Sigmoid colon (tissue), 4 donors: ENCODE data around the gene KRT27.

Experiments used
- CTCF ChIP-seq, 4 experiments: fragments of 450-650 bp in 3 of 4; fragments of 200-600 bp in 1 of 4; IDR thresholded peaks; one replicate each; pipeline ENCODE4 v1.5.1; 2016 to 2019; ENCODE audit warnings: antibody characterized with exemption in 4 of 4, mild to moderate bottlenecking in 3 of 4, moderate library complexity in 2 of 4
- EP300 ChIP-seq, 4 donors: sonication (generic); formaldehyde crosslinking; IDR thresholded peaks; one replicate each; pipeline ENCODE4 v1.6.1; 2017; ENCODE audit warnings: antibody characterized with exemption in 4 of 4
- POLR2AphosphoS5 ChIP-seq, 4 donors: sonication (generic); formaldehyde crosslinking; IDR thresholded peaks; one replicate each; pipeline ENCODE4 v1.6.1; 2017; ENCODE audit warnings: antibody characterized with exemption in 4 of 4

GRCh38 chr17:40727447-40728231 is 54.7 kb downstream of the KRT27 start:
- no peak for TF ChIP-seq POLR2AphosphoS5 (IDR thresholded peaks at IDR 0.05)
- no peak for TF ChIP-seq CTCF (IDR thresholded peaks at IDR 0.05)
- no peak for TF ChIP-seq EP300 (IDR thresholded peaks at IDR 0.05)
